NCI-H226 (cell line): Measurements from ENCODE around the gene TCERG1.

Experiments
- DNase-seq: peaks from one replicate; pipeline ENCODE4 v3.0.0-alpha.2; 2015

The TCERG1 gene

GRCh38 chr5:146458894-146459293 lies 11.8 kb downstream of the TCERG1 start:
- DNase-seq: no peak

- DNase-seq: no peak
Measured at GRCh38 chr5:146461319-146461718, 14.2 kb downstream of the TCERG1 start.

GRCh38 chr5:146463446-146463845 lies 16.3 kb downstream of the TCERG1 start:
- no peak for DNase-seq

GRCh38 chr5:146466521-146467349 lies 19.6 kb downstream of the TCERG1 start:
- no peak for DNase-seq

GRCh38 chr5:146467760-146468159 lies 20.6 kb downstream of the TCERG1 start:
- no peak for DNase-seq

GRCh38 chr5:146474065-146474464 lies 26.9 kb downstream of the TCERG1 start:
- DNase-seq: no peak

DNA sequence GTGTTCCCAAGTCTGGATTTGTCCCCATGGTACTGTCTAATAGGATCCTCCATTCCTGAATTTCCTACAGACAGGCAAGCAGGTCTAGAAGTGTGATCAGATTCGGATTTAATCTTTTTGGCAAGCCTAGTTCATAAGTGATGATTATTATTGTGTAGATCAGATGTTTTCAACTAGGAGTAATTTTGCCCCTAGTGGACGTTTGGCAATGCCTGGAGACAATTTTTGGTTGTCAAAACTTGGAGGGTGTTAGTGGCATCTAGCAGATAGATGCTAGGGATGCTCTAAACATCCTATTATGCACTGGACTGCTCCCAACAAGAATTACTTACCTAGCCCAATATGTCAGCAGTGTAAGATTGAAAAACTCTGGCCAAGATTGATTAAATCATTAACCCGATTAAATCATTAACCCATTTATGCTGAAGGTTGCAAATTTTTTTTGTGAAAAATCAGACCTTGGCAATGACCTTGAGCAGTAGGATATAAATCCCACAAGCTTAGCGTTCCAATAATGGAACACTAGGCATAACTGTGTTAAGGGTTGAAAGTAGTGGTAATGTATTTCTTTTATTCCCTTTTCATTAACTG lies 28.2 kb downstream of the TCERG1 start:
- DNase-seq: no peak

- no peak for DNase-seq
Measured at GRCh38 chr5:146475906-146476305, 28.8 kb downstream of the TCERG1 start.

DNA sequence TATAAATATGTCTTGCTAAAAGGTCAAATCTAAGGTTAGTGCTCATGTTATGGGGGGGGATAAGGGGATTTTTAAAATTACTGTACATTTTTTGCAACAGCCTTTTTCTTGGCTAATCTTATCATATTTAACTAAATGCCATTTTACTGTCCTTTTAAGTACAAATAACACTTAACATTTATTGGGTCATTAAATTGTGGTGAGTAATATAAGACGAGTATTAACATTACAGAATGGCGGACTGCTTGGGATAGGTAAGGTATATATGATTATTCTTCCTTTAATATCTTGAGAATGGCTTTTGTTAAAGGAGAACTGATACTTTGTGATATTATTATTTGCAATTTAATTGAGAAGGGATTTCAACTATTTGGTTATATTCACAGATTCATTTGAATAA lies 35.6 kb downstream of the TCERG1 start:
- no peak for DNase-seq

DNA sequence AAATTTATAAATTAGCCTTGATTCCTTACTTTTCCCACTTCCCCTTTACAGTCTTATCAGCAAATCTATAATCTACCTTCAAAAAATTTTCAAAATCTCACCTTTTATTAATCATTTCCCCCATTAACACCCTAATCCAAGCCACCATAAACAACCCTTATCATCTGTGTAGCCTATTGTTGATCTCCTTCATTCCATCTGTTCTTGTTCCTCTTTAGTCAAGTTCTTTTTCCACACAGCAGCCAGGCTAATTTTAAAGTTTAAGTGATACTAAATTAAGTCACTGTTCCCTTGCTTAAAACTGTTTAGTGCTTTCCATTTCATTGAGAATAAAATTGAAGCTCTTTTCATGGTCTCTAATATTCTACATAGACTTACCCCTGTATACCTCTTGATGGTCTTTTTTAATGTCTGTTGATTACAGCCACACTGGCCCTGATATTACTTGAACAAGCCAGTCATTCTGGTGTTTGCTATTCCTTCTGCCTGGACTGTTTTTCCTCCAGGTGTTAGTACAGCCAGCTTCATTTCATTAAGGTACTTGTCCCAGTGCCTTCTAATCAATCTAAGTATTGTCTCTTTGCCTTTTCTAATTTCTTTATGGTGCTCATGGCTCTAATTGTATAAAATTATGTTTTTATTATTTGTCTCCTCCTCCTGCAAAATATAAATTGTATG lies 37.7 kb downstream of the TCERG1 start:
- no peak for DNase-seq

DNA sequence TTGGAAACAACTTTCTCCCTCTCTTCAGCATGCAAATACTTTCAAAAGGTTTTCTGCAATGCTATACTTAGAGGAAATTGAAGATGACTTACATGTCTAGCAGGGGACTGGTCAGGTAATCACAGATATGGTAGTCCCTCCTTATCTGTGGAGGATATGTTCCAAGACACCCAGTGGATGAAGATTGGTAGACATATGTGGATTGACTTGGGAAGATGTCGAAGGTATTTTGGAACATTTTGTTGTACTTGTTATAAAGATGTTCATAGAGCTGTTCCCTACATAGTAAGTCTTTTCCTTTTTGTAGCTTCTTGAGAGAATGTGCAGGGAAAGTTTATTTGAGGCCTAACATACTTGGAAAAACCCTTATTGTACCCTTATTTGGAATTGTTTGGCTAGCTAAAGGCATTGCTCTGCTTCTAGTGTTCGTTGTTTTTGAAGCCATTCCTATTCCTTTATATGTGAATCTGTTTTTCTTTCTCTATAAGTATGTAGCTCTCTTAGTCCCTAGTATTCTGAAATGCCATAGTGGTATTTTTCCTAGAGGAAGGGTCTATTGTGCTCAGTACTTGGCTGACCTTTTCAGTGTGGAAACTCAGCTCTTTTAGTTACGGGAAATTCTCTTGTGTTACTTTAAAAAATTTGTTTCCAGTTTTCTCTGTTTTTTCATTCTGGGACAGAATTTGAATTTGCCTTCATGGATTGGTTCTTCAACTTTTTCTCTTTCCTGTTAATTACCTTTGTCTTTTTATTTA lies 43.1 kb downstream of the TCERG1 start:
- DNase-seq: no peak

DNA sequence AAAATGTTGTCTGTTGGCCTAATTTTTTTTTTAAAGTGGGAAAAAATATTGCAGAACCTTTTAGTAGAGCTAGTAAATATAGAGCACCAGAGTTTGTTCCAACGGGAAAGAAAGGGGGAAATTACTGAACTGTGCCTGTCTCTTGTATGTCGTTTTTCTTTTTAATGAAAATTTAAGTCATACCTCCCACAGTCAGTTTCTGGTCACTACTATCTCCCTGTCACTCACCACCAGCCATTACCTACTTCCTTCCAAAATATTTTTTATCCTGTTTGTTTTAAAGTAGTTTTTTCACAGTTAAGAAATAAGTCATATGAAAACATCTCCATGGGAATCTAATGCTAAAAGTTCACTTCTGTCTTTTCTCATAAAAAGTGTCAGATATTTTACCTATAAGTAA lies 47.5 kb downstream of the TCERG1 start:
- no peak for DNase-seq

- no peak for DNase-seq
Measured at GRCh38 chr5:146499680-146500079, 52.5 kb downstream of the TCERG1 start.

- DNase-seq: no peak
Measured at GRCh38 chr5:146507428-146507827, 60.3 kb downstream of the TCERG1 start.

DNA sequence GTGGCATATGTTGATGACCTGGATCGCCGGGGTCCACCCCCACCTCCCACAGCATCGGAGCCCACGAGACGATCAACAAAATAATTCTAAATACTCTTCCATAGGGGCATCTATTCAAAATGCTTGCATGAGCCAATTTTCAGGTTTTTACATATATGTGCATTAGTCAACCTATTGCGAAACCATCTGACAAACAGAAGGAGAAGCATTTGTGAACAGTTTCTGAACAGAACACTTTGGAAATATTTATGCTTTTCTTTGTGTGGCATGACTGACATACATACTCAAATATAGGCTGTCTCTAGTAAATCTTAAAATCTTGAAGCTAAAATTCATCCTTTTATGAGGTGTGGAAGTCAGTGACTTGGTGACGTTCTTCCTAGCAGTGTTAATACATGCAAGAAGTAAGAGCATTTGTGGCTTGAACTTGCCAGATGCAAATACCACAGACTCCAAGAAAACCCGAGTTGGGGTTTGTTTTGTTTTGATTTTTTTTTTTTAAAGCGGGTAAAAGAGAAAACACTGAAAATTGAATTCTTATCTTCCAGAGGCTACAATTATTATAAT lies 63.5 kb downstream of the TCERG1 start:
- no peak for DNase-seq

DNA sequence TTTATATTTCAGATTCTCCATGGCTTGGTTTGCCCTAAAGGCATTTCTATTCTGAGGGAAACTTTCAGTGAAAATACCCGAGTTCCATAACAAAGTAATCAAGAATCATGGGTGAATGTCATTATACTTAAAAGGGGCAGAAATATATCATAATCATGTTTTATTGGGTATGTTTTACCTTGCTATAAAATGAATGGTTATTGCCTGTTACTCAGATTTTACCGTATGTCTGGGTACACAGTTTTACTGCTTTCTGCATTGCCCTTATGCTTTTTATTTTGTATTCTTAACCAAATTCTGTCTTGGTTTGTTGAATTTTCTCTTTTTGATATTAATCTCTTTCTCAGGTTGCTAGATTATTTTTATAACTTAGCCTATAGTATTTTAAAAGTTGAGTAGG lies 66.3 kb downstream of the TCERG1 start:
- no peak for DNase-seq

DNA sequence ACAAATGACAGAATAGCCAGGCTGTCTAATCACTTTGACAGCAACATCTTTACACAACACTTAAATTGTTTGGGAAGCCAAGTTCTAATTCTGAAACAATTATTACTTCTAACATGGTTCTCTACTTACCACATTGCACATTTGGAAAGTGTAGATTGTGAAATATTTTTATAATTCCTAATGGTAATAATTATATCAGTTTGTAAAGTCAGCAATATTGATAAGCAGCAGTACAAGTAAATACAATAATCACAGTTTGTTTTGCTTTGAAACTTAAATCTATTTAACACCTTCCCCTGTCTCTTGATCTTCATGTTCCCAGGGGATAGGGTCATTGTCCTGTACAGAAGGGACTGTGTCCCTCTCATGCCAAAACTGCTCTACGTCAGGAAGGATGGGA lies 67.4 kb downstream of the TCERG1 start:
- no peak for DNase-seq

GRCh38 chr5:146515473-146516150 lies 68.5 kb downstream of the TCERG1 start:
- DNase-seq: no peak

- no peak for DNase-seq
Measured at GRCh38 chr5:146516151-146516475, 69.0 kb downstream of the TCERG1 start, which contains the start of gene GPR151. TSS of gene GPR151 (minus strand) at chr5:146516190. CDS start at chr5:146516113, 77 bp downstream.

DNA sequence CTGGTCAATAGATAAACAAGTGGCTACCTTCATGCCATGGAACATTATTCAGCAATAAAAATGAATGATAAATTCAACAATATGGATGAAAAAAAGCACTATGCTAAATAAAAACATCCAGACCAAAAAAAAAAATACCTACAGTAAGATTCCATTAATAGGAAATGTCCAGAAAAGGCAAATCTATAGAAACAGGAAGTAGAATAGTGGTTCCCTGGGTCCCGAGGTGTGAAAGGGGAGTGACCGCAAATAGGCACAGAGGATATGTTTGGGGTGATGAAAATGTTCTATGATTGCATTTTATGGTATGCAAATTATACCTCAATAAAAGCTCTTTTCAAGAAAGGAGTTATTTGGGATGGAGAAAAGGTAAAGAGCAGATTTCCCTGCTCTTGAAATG lies 72.4 kb downstream of the TCERG1 start:
- no peak for DNase-seq

DNA sequence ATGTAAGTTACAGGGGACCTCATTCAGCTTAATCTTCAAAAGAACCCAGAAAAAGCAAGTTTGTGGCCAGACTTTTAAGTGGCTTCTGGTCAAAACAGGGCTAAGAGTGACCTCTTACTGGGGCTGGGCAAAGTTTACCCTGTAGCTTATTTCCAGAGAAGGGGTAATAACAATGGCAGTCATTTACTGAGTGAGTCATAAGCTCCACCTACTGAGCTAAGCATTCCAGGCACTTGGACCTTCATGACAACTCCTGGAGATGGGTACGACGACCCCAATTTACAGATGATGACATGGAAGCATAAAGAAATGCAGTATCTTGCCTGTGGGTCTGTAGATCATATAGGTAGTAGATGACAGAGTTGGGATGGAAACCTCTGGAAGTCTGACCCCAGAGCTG lies 73.6 kb downstream of the TCERG1 start:
- no peak for DNase-seq

DNA sequence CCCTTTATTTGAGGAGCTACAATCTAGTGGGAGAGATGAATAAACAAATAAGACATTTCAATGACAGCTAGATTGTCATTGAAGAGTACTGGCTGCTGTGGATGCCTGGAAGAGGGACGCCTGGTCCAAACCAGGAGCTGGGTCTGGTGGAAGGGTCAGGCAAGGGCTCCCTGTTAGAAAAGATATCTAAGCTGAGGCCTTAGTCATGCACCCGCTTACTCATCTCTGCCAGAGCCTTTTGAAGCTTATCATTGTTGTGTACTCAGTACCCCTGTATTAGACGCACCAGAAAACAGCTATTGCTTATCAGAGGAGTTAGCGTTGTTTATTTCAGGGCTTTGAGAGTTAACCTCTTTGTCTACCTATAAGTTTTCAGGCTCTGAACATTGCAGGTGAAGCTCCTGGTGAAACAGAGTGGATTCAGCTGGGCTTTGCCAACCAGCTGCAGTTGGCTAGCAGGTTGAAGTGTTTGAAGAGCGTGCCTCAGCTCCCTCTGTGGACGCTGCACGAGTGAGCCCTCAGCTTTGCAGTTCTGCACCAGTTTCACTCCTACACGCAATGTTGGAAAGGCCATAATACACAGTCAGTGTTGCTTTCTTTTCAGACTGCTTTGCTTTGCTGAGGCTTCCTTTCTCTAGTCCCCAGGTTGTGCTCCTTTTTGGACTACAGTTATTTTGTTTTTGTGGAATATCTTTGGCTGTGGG lies 74.4 kb downstream of the TCERG1 start:
- DNase-seq: no peak
